Naive thymus-derived CD8-positive, alpha-beta T cell (primary cell): Measurements from ENCODE around the gene SRRM4. TPM values are rescaled to one million over a fixed set of nuclear protein-coding genes. Genes with fewer than 3 reads are reported as not detected.
A peak's percentile ranks its signal among the peaks of the same experiment; 100 is the strongest.

Experiments
- ATAC-seq, 2 donors: fragments of 150-1000 bp; cut with Tn5 transposase in 1 of 2; sonication (Bioruptor Pico), chemical (Tn5 transposase) in 1 of 2; 1 replicate in 1 of 2; 2 replicates in 1 of 2; pipeline ENCODE4 v1.10.0; 2021; ENCODE audit warnings: mild to moderate bottlenecking in 2 of 2, moderate library complexity in 2 of 2
- POLR2A ChIA-PET: fragments of 350-600 bp; sonication (Branson Sonifier 250); formaldehyde crosslinking; loops from one replicate; lab custom pipeline; 2021; ENCODE audit warnings: antibody characterized with exemption; lab: Charles Lee
- DNase-seq, 10 donors: peaks; one replicate each; pipeline versions ENCODE4 v3.0.0 to v3.0.0-alpha.2; 2020 to 2022
- H3K27ac Mint-ChIP-seq, 10 donors: one replicate each; pipeline ENCODE4 v1.8.0; 2020 to 2022; ENCODE audit warnings: mild to moderate bottlenecking in 10 of 10, mixed read lengths in 10 of 10, moderate library complexity in 4 of 10, inconsistent platforms in 1 of 10
- H3K27me3 Mint-ChIP-seq, 5 donors: one replicate each; pipeline ENCODE4 v1.8.0; 2021 to 2022; ENCODE audit warnings: mixed read lengths in 5 of 5
- H3K36me3 Mint-ChIP-seq, 3 donors: one replicate each; pipeline ENCODE4 v1.8.0; 2020 to 2022; ENCODE audit warnings: mixed read lengths in 3 of 3, mild to moderate bottlenecking in 2 of 3, inconsistent platforms in 1 of 3
- H3K4me1 Mint-ChIP-seq, 4 donors: one replicate each; pipeline ENCODE4 v1.8.0; 2021 to 2022; ENCODE audit warnings: mixed read lengths in 4 of 4
- H3K4me3 Mint-ChIP-seq, 10 donors: one replicate each; pipeline ENCODE4 v1.8.0; 2020 to 2022; ENCODE audit warnings: mild to moderate bottlenecking in 10 of 10, mixed read lengths in 10 of 10, moderate library complexity in 6 of 10, inconsistent platforms in 1 of 10
- H3K9me3 Mint-ChIP-seq, 9 donors: one replicate each; pipeline ENCODE4 v1.8.0; 2020 to 2022; ENCODE audit warnings: mixed read lengths in 9 of 9, mild to moderate bottlenecking in 3 of 9, inconsistent platforms in 1 of 9, moderate library complexity in 1 of 9
- polyA plus RNA-seq, 3 donors: library from polyadenylated mRNA; unstranded; fragments of 300-500 nt; fragmentation: Illumina TruSeq; gene quantifications; one replicate each; pipeline ENCODE4 v1.2.3, GENCODE V29; 2021
- total RNA-seq, 8 experiments: library from RNA in 2 of 8; stranded (reverse) in 2 of 8; gene quantifications; one replicate each; pipeline ENCODE4 v1.2.3 and lab custom pipeline; 2021 to 2026

The SRRM4 gene
- total RNA-seq (not detected), polyA plus RNA-seq (not detected), total RNA-seq (lab: John Stamatoyannopoulos, UW) (0 to 0.09 (median 0) reads per million in 6 experiments)

GRCh38 chr12:118981285-118982211 is at the start of gene SRRM4:
Gene SRRM4 (plus strand): TSS chr12:118981541. CDS start chr12:118981883, 342 bp downstream.
- no peak within 1 kb of the TSS for H3K4me3 Mint-ChIP-seq
- peaks cover 0 to 32% (median 11%) of the 10 kb centered on the region in 9 donors for H3K9me3 Mint-ChIP-seq
- no peaks in the 10 kb centered on the region for H3K4me1 Mint-ChIP-seq
- ATAC-seq (no peak), DNase-seq (no peak)
- H3K27ac Mint-ChIP-seq, result no peak within 1 kb of the TSS
- peaks cover 27 to 51% (median 43%) of the 10 kb centered on the region in 5 donors for H3K27me3 Mint-ChIP-seq
- POLR2A ChIA-PET, result no interaction called here
- peaks cover 0 to 5% (median 0%) of the 10 kb centered on the region in 3 donors for H3K36me3 Mint-ChIP-seq

DNA sequence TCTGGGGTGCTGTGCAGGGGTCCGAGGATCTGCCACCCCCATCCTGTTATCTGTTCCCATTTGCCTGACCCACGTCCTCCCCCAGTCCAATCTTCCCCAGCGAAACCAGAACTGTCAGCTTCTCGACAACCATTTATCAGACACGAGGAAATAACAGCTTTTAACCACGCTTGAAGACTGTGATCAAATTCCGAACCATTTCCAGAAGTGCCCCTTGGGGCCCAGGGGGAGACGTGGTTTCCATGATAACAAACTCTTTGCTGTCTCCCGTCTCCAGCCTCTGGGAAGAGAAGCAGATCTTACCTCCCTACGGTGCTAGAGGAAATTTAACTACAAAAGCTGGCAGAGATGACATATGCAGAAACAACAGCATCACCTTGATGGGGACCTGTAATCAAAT is 35.1 kb upstream of the SRRM4 start:
- no peak overlapping the region for H3K4me3 Mint-ChIP-seq
- POLR2A ChIA-PET, result no interaction called here
- peaks cover 0 to 10% (median 0%) of the 10 kb centered on the region in 9 donors for H3K9me3 Mint-ChIP-seq

GRCh38 chr12:118958520-118958919 is 22.8 kb upstream of the SRRM4 start:
- peaks cover 0 to 15% (median 0%) of the 10 kb centered on the region in 5 donors for H3K27me3 Mint-ChIP-seq
- DNase-seq, result no peak
- H3K4me3 Mint-ChIP-seq, result no peak overlapping the region
- no peak for ATAC-seq
- no peaks in the 10 kb centered on the region for H3K4me1 Mint-ChIP-seq
- H3K36me3 Mint-ChIP-seq, result no peaks in the 10 kb centered on the region
- POLR2A ChIA-PET, result no interaction called here
- H3K27ac Mint-ChIP-seq, result no peak overlapping the region
- peaks cover 2 to 36% (median 11%) of the 10 kb centered on the region in 9 donors for H3K9me3 Mint-ChIP-seq

More for the DNA sequence above, 35.1 kb upstream of the SRRM4 start:
- DNase-seq, result no peak
- ATAC-seq, result no peak
- Mint-ChIP-seq H3K27me3 (peaks cover 0 to 29% (median 7%) of the 10 kb centered on the region in 5 donors), H3K4me1 (no peaks in the 10 kb centered on the region), H3K36me3 (no peaks in the 10 kb centered on the region), H3K27ac (no peak overlapping the region)

DNA sequence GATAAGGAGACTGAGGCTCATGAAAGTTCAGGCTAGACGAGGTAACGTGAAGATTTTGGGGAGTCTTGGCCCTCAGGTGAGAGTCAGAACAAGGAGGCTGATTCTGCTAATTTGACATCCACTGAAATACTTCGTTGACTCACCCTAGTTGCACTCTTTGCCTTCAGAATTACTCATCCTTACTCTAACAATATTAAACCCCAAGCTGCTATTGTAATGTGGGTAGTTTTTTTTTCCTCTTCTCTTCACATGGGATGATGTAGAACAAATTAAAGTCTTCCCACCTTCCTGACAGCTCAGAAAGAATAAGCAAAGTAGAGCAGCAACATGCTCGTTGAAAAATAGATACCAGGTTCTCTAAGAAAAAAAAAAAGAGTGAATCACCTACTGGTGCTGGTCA is 22.0 kb upstream of the SRRM4 start:
- Mint-ChIP-seq H3K4me1 (no peaks in the 10 kb centered on the region), H3K27ac (no peak overlapping the region), H3K27me3 (peaks cover 0 to 13% (median 0%) of the 10 kb centered on the region in 5 donors), H3K4me3 (no peak overlapping the region), H3K36me3 (no peaks in the 10 kb centered on the region), H3K9me3 (peaks cover 4 to 32% (median 13%) of the 10 kb centered on the region in 9 donors)
- DNase-seq, result no peak
- POLR2A ChIA-PET, result no interaction called here
- ATAC-seq, result no peak

GRCh38 chr12:118959985-118960560 is 21.3 kb upstream of the SRRM4 start:
- Mint-ChIP-seq H3K4me3 (no peak overlapping the region), H3K9me3 (peaks cover 5 to 24% (median 15%) of the 10 kb centered on the region in 9 donors), H3K4me1 (no peaks in the 10 kb centered on the region), H3K27me3 (peaks cover 0 to 8% (median 0%) of the 10 kb centered on the region in 5 donors), H3K27ac (no peak overlapping the region), H3K36me3 (no peaks in the 10 kb centered on the region)
- ATAC-seq (no peak), DNase-seq (no peak)
- POLR2A ChIA-PET, result no interaction called here

DNA sequence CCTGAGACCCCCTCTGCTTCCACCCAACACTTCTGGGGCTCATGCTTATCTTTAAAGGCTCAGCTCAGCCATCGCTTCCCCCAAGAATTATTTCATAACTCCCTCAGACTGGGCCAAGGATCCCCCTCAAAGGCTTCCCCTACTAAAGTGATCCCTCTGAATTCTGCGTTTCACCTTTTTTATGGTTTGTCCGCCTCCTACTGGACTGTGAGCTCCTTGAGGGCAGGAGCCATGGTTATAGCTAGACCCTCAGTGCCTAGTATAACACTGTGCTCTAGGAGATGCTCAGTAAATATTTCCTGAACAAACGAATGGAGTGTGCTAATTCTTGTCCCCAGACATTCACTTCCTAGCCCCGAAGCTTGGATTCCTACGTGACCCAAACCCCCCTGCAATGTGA is 20.5 kb upstream of the SRRM4 start:
- DNase-seq (no peak), ATAC-seq (no peak)
- H3K4me3 Mint-ChIP-seq, result no peak overlapping the region
- peaks cover 0 to 3% (median 0%) of the 10 kb centered on the region in 5 donors for H3K27me3 Mint-ChIP-seq
- peaks cover 7 to 25% (median 15%) of the 10 kb centered on the region in 9 donors for H3K9me3 Mint-ChIP-seq
- H3K4me1 Mint-ChIP-seq, result no peaks in the 10 kb centered on the region
- no peaks in the 10 kb centered on the region for H3K36me3 Mint-ChIP-seq
- no peak overlapping the region for H3K27ac Mint-ChIP-seq
- POLR2A ChIA-PET, result no interaction called here

GRCh38 chr12:118964988-118965387 is 16.4 kb upstream of the SRRM4 start:
- Mint-ChIP-seq H3K9me3 (peaks cover 5 to 55% (median 14%) of the 10 kb centered on the region in 9 donors), H3K27me3 (peaks cover 1 to 16% (median 3%) of the 10 kb centered on the region in 5 donors), H3K36me3 (no peaks in the 10 kb centered on the region), H3K4me1 (no peaks in the 10 kb centered on the region), H3K27ac (no peak overlapping the region), H3K4me3 (no peak overlapping the region)
- no peak for DNase-seq
- POLR2A ChIA-PET, result no interaction called here
- no peak for ATAC-seq

DNA sequence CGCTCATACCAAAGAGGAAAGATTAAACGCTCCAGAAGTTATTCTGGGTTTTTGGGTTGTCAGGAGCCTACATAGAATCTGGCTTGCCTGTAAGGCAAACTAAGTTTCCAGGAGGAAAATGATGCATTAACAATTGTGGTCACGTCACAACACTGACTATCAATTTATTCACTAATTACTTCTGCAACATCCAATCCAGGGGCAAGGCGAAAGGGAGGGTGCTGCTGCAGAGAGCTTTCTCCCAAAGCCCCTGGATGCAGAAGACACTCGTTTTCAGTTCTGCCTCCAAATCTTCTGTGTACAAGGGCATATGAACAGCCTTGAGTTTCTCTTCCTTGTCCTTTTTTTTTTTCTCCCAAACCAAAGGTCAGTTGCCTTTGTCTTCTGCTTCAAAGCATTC is 10.5 kb upstream of the SRRM4 start:
- ATAC-seq (no peak), DNase-seq (no peak)
- H3K4me1 Mint-ChIP-seq, result no peaks in the 10 kb centered on the region
- peaks cover 0 to 5% (median 0%) of the 10 kb centered on the region in 3 donors for H3K36me3 Mint-ChIP-seq
- H3K9me3 Mint-ChIP-seq, result peaks cover 0 to 31% (median 6%) of the 10 kb centered on the region in 9 donors
- H3K27ac Mint-ChIP-seq, result no peak overlapping the region
- POLR2A ChIA-PET, result no interaction called here
- peaks cover 1 to 16% (median 4%) of the 10 kb centered on the region in 5 donors for H3K27me3 Mint-ChIP-seq
- H3K4me3 Mint-ChIP-seq, result no peak overlapping the region

GRCh38 chr12:118972982-118973381 is 8.4 kb upstream of the SRRM4 start:
- ATAC-seq, result no peak
- DNase-seq, result no peak
- peaks cover 0 to 26% (median 6%) of the 10 kb centered on the region in 9 donors for H3K9me3 Mint-ChIP-seq
- no peak overlapping the region for H3K4me3 Mint-ChIP-seq
- POLR2A ChIA-PET, result no interaction called here
- peaks cover 0 to 5% (median 0%) of the 10 kb centered on the region in 3 donors for H3K36me3 Mint-ChIP-seq
- no peaks in the 10 kb centered on the region for H3K4me1 Mint-ChIP-seq
- peaks cover 5 to 16% (median 10%) of the 10 kb centered on the region in 5 donors for H3K27me3 Mint-ChIP-seq
- H3K27ac Mint-ChIP-seq, result no peak overlapping the region

DNA sequence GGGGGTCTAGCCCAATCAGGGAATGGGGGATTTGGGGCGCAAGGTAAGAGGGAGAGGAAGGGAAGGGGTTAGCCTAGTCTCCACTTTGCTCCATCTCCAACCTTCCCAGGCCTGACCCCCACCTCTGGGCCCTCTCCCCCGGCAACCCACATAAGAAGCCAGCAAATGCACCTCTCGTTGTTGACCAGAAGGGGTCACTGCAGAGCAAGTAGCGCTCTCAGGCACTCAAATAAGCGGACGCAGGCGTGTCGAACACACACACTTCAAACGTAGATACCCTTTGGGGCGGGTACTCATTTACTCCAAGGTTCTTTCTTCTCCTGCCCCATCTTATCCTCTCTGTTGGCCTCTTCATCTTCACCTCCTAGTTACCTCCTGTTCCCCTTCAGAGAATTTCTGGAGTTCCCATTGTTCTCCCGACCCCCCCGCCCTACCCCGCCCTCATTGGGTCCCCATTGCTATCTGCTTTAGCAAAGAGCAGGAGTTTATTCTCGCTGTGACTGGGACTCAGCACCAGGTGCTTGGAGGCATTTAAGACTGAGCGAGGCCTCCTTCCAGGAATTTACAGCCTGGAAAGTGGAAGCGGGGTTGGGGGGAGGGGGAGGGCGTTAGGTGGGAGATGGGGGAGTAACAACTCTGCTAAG is 1.5 kb upstream of the SRRM4 start:
- Mint-ChIP-seq H3K27ac (no peak overlapping the region), H3K4me1 (no peaks in the 10 kb centered on the region), H3K36me3 (peaks cover 0 to 10% (median 0%) of the 10 kb centered on the region in 3 donors), H3K9me3 (peaks cover 0 to 32% (median 10%) of the 10 kb centered on the region in 9 donors), H3K4me3 (no peak overlapping the region), H3K27me3 (peaks cover 30 to 51% (median 40%) of the 10 kb centered on the region in 5 donors)
- ATAC-seq (no peak), DNase-seq (peak in 1 of 10 donors; percentile 1)
- POLR2A ChIA-PET, result no interaction called here

DNA sequence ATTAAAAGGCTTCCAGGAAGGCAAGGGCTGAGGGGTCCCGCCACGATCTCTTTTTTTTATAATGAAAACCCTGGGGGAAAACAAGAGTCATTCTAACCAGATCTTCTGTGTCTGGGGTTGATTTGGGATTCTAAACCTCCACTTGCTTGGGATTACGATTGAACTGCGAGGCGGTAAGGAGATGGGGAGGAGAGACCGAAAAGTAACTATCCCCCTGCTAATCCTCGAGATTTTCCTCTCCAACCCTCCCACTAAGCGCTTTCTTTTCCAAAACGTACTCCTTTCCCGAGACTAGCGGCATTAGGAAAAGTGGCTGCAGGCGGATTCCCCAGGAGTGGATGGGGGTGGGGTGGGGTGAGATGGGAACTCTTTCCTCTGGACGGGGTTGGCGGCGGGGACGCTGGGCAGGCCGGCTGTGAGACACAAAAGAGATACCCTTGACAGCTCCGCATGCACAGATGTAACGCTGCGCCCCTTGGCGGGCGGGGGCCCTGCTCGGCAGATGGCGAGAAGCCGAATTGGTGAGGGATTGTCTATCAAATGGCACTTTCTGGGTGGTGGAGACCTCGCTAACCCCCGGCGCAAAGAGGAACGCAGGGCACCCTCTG is 830 bp upstream of the SRRM4 start:
- Mint-ChIP-seq H3K27ac (no peak overlapping the region), H3K4me3 (no peak overlapping the region), H3K9me3 (peaks cover 0 to 32% (median 10%) of the 10 kb centered on the region in 9 donors), H3K36me3 (peaks cover 0 to 5% (median 0%) of the 10 kb centered on the region in 3 donors), H3K4me1 (no peaks in the 10 kb centered on the region), H3K27me3 (peaks cover 28 to 51% (median 44%) of the 10 kb centered on the region in 5 donors)
- ATAC-seq (no peak), DNase-seq (no peak)
- POLR2A ChIA-PET, result no interaction called here

DNA sequence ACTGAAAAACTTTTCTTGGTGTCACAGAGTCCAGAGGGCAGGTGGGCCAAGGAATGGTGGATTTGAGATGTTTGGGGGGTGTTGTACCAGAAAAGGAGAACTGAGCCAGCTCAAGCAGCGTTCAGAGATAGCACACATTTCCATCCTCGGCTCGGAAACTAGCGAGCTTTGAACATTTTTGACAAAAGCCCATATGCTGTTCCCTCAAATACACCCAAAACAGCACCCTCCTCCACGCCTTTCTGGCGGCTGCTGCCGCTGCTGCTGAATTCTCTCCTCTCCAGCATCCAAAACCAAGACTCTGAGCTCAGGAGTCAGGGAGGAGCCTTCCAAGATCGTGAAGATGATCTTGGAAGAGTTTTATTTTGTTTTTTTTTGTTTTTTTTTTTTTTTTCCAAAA is 961 bp downstream of the SRRM4 start:
- H3K4me1 Mint-ChIP-seq, result no peaks in the 10 kb centered on the region
- peaks cover 0 to 5% (median 0%) of the 10 kb centered on the region in 3 donors for H3K36me3 Mint-ChIP-seq
- H3K27ac Mint-ChIP-seq, result no peak overlapping the region
- no peak for ATAC-seq
- H3K9me3 Mint-ChIP-seq, result peaks cover 0 to 32% (median 10%) of the 10 kb centered on the region in 9 donors
- H3K4me3 Mint-ChIP-seq, result no peak overlapping the region
- DNase-seq, result no peak
- H3K27me3 Mint-ChIP-seq, result peaks cover 27 to 48% (median 43%) of the 10 kb centered on the region in 5 donors
- POLR2A ChIA-PET, result no interaction called here
